ENCODE results near the gene FRYL.
"Not testable (repeated sequence)": the region's sequence is repeated elsewhere in the genome, so short reads cannot be mapped to it uniquely, and the experiment has no call there.

FRYL gene

GRCh38 chr4:48748949-48749596 is 31.0 kb downstream of the FRYL start:
- DNase-seq (ENCODE audit: extremely low read depth, insufficient read length): no peak
- no peaks in the 10 kb centered on the region for H3K27me3 ChIP-seq (replicated peaks; ENCODE audit: control insufficient read depth, insufficient read depth, low read length)
- TF ChIP-seq CTCF (IDR thresholded peaks at IDR 0.05; ENCODE audit: insufficient read depth, low read length, poor library complexity, severe bottlenecking): no peak
- no peaks in the 10 kb centered on the region for H3K36me3 ChIP-seq (ENCODE audit: control insufficient read depth, insufficient read depth, low read length)
- no peak overlapping the region for H3K4me3 ChIP-seq (replicated peaks; ENCODE audit: low read depth, low read length)

GRCh38 chr4:48746608-48747362 is 33.3 kb downstream of the FRYL start:
- Histone ChIP-seq H3K27me3 (replicated peaks; ENCODE audit: control insufficient read depth, insufficient read depth, low read length) (no peaks in the 10 kb centered on the region), H3K36me3 (ENCODE audit: control insufficient read depth, insufficient read depth, low read length) (no peaks in the 10 kb centered on the region), H3K4me3 (replicated peaks; ENCODE audit: low read depth, low read length) (no peak overlapping the region)
- no peak for DNase-seq (ENCODE audit: extremely low read depth, insufficient read length)
- no peak for TF ChIP-seq CTCF (IDR thresholded peaks at IDR 0.05; ENCODE audit: insufficient read depth, low read length, poor library complexity, severe bottlenecking)

- H3K4me3 ChIP-seq (replicated peaks; ENCODE audit: low read depth, low read length); H3K36me3 ChIP-seq (ENCODE audit: control insufficient read depth, insufficient read depth, low read length); DNase-seq (ENCODE audit: extremely low read depth, insufficient read length); H3K27me3 ChIP-seq (replicated peaks; ENCODE audit: control insufficient read depth, insufficient read depth, low read length): not testable (repeated sequence)
These were observed 34.9 kb downstream of the FRYL start for GRCh38 chr4:48745223-48745622.

DNA sequence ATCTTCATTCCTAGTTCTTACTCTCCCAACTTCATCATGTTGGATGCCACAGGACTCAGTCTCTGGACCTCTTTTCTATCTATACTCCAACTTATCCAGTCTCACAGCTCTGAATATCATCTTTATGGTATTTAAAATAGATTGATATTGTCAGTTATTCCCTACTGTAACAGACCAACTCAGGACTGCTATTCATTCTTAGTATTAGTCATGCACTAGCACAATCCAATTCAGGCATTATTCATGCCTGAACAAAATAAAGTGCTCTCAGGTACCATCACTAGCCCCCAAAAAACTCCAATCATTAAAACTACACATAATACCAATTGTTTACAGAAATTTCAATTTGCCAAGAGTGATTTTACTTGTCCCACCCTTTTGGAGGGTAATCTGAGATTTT is 37.7 kb downstream of the FRYL start:
- TF ChIP-seq CTCF (IDR thresholded peaks at IDR 0.05; ENCODE audit: insufficient read depth, low read length, poor library complexity, severe bottlenecking): no peak
- Histone ChIP-seq H3K36me3 (ENCODE audit: control insufficient read depth, insufficient read depth, low read length) (no peaks in the 10 kb centered on the region), H3K4me3 (replicated peaks; ENCODE audit: low read depth, low read length) (no peak overlapping the region), H3K27me3 (replicated peaks; ENCODE audit: control insufficient read depth, insufficient read depth, low read length) (no peaks in the 10 kb centered on the region)
- no peak for DNase-seq (ENCODE audit: extremely low read depth, insufficient read length)

DNA sequence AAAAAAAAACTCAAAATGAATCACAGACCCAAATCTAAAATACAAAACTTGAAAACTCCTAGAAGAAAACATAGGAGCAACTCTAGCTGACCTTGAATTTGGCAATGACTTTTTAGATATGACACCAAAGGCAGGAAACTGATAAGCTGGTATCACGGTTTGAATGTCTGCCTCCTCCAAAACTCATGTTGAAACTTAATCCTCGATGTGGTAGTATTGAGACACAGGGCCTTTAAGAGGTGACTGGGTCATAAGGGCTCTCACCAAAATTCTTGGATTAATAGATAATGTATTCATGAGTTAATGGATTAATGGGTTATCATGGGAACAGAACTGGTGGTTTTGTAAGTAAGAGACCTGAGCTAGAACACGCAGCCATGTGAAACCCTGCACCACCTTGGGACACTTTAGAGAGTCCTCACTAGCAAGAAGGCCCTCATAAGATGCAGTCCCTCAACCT is 40.5 kb downstream of the FRYL start:
- H3K27me3 ChIP-seq (replicated peaks; ENCODE audit: control insufficient read depth, insufficient read depth, low read length): no peaks in the 10 kb centered on the region
- no peak for TF ChIP-seq CTCF (IDR thresholded peaks at IDR 0.05; ENCODE audit: insufficient read depth, low read length, poor library complexity, severe bottlenecking)
- DNase-seq (ENCODE audit: extremely low read depth, insufficient read length): no peak
- no peak overlapping the region for H3K4me3 ChIP-seq (replicated peaks; ENCODE audit: low read depth, low read length)
- H3K36me3 ChIP-seq (ENCODE audit: control insufficient read depth, insufficient read depth, low read length): no peaks in the 10 kb centered on the region

DNA sequence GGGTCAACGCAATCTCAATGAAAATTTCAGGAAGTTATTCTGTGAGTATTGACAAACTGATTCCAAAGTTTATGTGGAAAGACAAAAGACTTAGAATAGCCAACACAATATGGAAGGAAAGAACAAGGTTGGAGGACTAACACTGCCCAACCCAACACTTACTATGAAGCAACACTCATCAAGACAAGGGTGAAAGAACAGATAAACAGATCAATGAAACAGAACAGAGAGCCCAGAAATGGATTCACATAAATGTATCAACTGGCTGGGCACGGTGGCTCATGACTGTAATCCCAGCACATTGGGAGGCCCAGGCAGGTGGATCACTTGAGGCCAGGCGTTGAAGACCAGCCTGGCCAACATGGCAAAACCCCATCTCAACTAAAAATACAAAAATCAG is 41.2 kb downstream of the FRYL start:
- TF ChIP-seq CTCF (IDR thresholded peaks at IDR 0.05; ENCODE audit: insufficient read depth, low read length, poor library complexity, severe bottlenecking): no peak
- DNase-seq (ENCODE audit: extremely low read depth, insufficient read length): no peak
- no peaks in the 10 kb centered on the region for H3K27me3 ChIP-seq (replicated peaks; ENCODE audit: control insufficient read depth, insufficient read depth, low read length)
- H3K4me3 ChIP-seq (replicated peaks; ENCODE audit: low read depth, low read length): no peak overlapping the region
- H3K36me3 ChIP-seq (ENCODE audit: control insufficient read depth, insufficient read depth, low read length): no peaks in the 10 kb centered on the region

GRCh38 chr4:48728906-48729496 is 51.1 kb downstream of the FRYL start:
- H3K27me3 ChIP-seq (replicated peaks; ENCODE audit: control insufficient read depth, insufficient read depth, low read length); H3K36me3 ChIP-seq (ENCODE audit: control insufficient read depth, insufficient read depth, low read length); H3K4me3 ChIP-seq (replicated peaks; ENCODE audit: low read depth, low read length); DNase-seq (ENCODE audit: extremely low read depth, insufficient read length): not testable (repeated sequence)

Measured in GM06990 (cell line).